HG03378 (cell line): ENCODE results near the gene SMG6.
"Not testable (repeated sequence)": the region's sequence is repeated elsewhere in the genome, so short reads cannot be mapped to it uniquely, and the experiment has no call there.

ENCODE experiments used
- ATAC-seq: cut with Tn5 transposase; IDR thresholded peaks from one replicate; pipeline ENCODE4 v1.9.1; 2021; ENCODE audit warnings: mild to moderate bottlenecking, moderate library complexity; ENCODE audit not compliant: unreplicated experiment

SMG6 gene

GRCh38 chr17:2017274-2017941 is 286.2 kb downstream of the SMG6 start:
- ATAC-seq, result no peak

GRCh38 chr17:2016494-2016893 is 287.1 kb downstream of the SMG6 start:
- no peak for ATAC-seq

GRCh38 chr17:2015314-2015713 is 288.3 kb downstream of the SMG6 start:
- no peak for ATAC-seq

GRCh38 chr17:2013994-2014317 is 289.6 kb downstream of the SMG6 start:
- no peak for ATAC-seq

GRCh38 chr17:2013220-2013993 is 290.2 kb downstream of the SMG6 start:
- not testable (repeated sequence) for ATAC-seq

- no peak for ATAC-seq
Observed at GRCh38 chr17:2012499-2012898, 291.1 kb downstream of the SMG6 start.

GRCh38 chr17:2011411-2012371 is 291.9 kb downstream of the SMG6 start:
- ATAC-seq, result no peak
